SH-SY5Y (cell line): Measurements from ENCODE around the gene SREBF2.

ENCODE experiments used
- GATA2 ChIP-seq: IDR thresholded peaks from 2 replicates; pipeline ENCODE4 v1.6.1; 2011; ENCODE audit warnings: mild to moderate bottlenecking, low read depth, low read length
- GATA3 ChIP-seq: IDR thresholded peaks from 2 replicates; pipeline ENCODE4 v1.6.1; 2011; ENCODE audit warnings: low read depth, mild to moderate bottlenecking, low read length, moderate library complexity

GRCh38 chr22:41798736-41799135, 34.2 kb upstream of the SREBF2 start:
- TF ChIP-seq GATA2 (no peak), GATA3 (no peak)
